WI38 (cell line): ENCODE data around the gene POU2AF1.

Source experiments
- H3K4me3 ChIP-seq: 2 replicates; pipeline ENCODE4 v1.5.1; 2011; ENCODE audit warnings: low read depth, mild to moderate bottlenecking, control low read depth, low read length
- CTCF ChIP-seq: IDR thresholded peaks from 2 replicates; pipeline ENCODE4 v1.5.1; 2012; ENCODE audit warnings: low read depth, mild to moderate bottlenecking, control low read depth, low read length

POU2AF1 gene

GRCh38 chr11:111359223-111360149 lies 19.6 kb downstream of the POU2AF1 start:
- H3K4me3 ChIP-seq: no peak overlapping the region

GRCh38 chr11:111358038-111359001 lies 20.8 kb downstream of the POU2AF1 start:
- H3K4me3 ChIP-seq: no peak overlapping the region
- TF ChIP-seq CTCF: no peak

More at GRCh38 chr11:111359223-111360149, 19.6 kb downstream of the POU2AF1 start:
- TF ChIP-seq CTCF: no peak

GRCh38 chr11:111357150-111358037 lies 21.7 kb downstream of the POU2AF1 start:
- no peak overlapping the region for H3K4me3 ChIP-seq
- TF ChIP-seq CTCF: no peak

- no peak overlapping the region for H3K4me3 ChIP-seq
- no peak for TF ChIP-seq CTCF
These were observed 22.4 kb downstream of the POU2AF1 start for GRCh38 chr11:111356660-111357048.

- no peak for TF ChIP-seq CTCF
These were observed 23.0 kb downstream of the POU2AF1 start for GRCh38 chr11:111355956-111356659.

GRCh38 chr11:111355101-111355500 lies 24.0 kb downstream of the POU2AF1 start:
- no peak overlapping the region for H3K4me3 ChIP-seq
- TF ChIP-seq CTCF: no peak

More at GRCh38 chr11:111355956-111356659, 23.0 kb downstream of the POU2AF1 start:
- H3K4me3 ChIP-seq: no peak overlapping the region
